NT2/D1 (cell line): ENCODE measurements around the gene SLC7A10.

Source experiments
- DNase-seq: peaks from one replicate; pipeline ENCODE4 v3.0.0-alpha.2; 2011; ENCODE audit warnings: low read depth, low spot score
- H3K27me3 ChIP-seq: 2 replicates; pipeline ENCODE4 v1.6.0; 2011; ENCODE audit warnings: mild to moderate bottlenecking; ENCODE audit not compliant: insufficient read length, insufficient read depth
- H3K36me3 ChIP-seq: 2 replicates; pipeline ENCODE4 v1.6.1; 2011; ENCODE audit warnings: mild to moderate bottlenecking, low read length, mixed read lengths; ENCODE audit not compliant: insufficient read depth, insufficient read length
- H3K4me1 ChIP-seq: 2 replicates; pipeline ENCODE4 v1.5.1; 2011; ENCODE audit not compliant: insufficient read depth, insufficient read length
- H3K4me3 ChIP-seq: 2 replicates; pipeline ENCODE4 v1.5.1; 2011; ENCODE audit warnings: low read depth; ENCODE audit not compliant: insufficient read length
- H3K9ac ChIP-seq: 2 replicates; pipeline ENCODE4 v1.6.0; 2011; ENCODE audit warnings: low read depth; ENCODE audit not compliant: insufficient read length
- H3K9me3 ChIP-seq: 2 replicates; pipeline ENCODE4 v1.5.1; 2011; ENCODE audit warnings: mild to moderate bottlenecking, low read length; ENCODE audit not compliant: insufficient read depth
- SUZ12 ChIP-seq: IDR thresholded peaks from 2 replicates; pipeline ENCODE4 v1.6.1; 2011; ENCODE audit not compliant: insufficient read length, insufficient read depth; ENCODE audit errors: extremely low read depth
- YY1 ChIP-seq: IDR thresholded peaks from 2 replicates; pipeline ENCODE4 v1.6.1; 2011; ENCODE audit not compliant: insufficient read length, insufficient read depth
- ZNF274 ChIP-seq: IDR thresholded peaks from 2 replicates; pipeline ENCODE4 v1.6.1; 2011; ENCODE audit warnings: mild to moderate bottlenecking, low read depth, low read length

The SLC7A10 gene

DNA sequence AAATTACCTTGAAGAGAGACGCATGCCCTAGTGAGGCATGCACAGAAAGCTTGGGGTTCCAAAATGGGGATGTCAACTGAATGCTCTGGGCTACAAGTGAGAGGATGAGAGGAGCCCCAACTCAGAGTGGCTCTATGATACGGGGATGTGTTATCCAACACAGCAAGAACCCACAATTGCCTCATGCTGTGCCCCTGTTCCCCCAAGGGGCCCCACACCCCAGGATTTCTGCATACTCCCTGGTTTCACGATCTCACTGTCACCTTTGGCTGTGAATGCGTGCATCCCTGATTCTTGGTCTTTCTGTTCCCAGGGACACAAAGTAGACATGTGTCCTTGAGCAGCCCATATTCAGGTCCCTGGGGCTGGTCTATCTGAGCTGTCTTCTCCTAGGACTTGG lies 64.4 kb downstream of the SLC7A10 start:
- Histone ChIP-seq H3K36me3 (no peaks in the 10 kb centered on the region), H3K4me1 (no peaks in the 10 kb centered on the region), H3K9me3 (no peaks in the 10 kb centered on the region), H3K4me3 (no peak overlapping the region), H3K9ac (no peak overlapping the region), H3K27me3 (no peaks in the 10 kb centered on the region)
- DNase-seq, result no peak
- no peak for TF ChIP-seq ZNF274

DNA sequence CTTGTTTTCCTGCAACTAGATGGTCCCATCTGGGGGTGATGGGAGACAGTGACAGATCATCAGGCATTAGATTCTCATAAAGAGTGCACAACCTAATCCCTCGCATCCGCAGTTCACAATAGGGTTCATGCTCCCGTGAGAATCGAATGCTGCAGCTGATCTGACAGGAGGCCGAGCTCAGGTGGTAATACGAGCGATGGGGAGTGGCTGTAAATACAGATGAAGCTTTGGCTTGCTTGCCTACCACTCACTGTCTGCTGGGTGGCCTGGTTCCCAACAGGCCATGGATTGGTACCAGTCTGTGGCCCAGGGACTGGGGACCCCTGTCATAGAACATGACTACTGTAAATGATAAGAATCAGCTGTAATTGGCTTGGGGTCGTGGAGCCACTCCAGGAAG lies 65.8 kb downstream of the SLC7A10 start:
- Histone ChIP-seq H3K4me3 (no peak overlapping the region), H3K9ac (no peak overlapping the region), H3K36me3 (no peaks in the 10 kb centered on the region), H3K4me1 (no peaks in the 10 kb centered on the region), H3K9me3 (no peaks in the 10 kb centered on the region), H3K27me3 (no peaks in the 10 kb centered on the region)
- TF ChIP-seq YY1 (no peak), SUZ12 (no peak), ZNF274 (no peak)
- no peak for DNase-seq

DNA sequence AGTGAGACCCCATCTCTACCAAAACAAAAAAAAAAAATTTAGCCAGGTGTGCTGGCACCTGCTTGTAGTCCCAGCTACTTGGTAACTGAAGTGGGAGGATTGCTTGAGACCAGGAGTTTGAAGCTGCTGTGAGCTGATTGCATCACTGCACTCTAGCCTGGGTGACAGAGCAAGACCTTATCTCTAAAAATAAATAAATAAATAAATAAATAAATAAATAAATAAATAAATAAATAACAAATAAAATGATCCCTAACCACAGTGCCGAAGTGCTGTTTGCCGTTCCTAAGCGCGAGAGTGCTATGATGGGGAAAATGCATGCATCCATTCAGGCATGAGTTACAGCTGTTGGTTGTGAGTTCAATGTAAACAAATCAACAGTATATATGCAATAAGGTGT lies 66.5 kb downstream of the SLC7A10 start:
- no peaks in the 10 kb centered on the region for H3K4me1 ChIP-seq
- H3K9me3 ChIP-seq, result no peaks in the 10 kb centered on the region
- H3K27me3 ChIP-seq, result no peaks in the 10 kb centered on the region
- H3K36me3 ChIP-seq, result no peaks in the 10 kb centered on the region
- no peak overlapping the region for H3K9ac ChIP-seq
- TF ChIP-seq YY1, result no peak
- no peak for TF ChIP-seq ZNF274
- TF ChIP-seq SUZ12, result no peak
- no peak for DNase-seq
- H3K4me3 ChIP-seq, result no peak overlapping the region
